Type B pancreatic cell (in vitro differentiated cells): ENCODE data around the gene AKAP11. TPM values are rescaled to one million over a fixed set of nuclear protein-coding genes. Genes with fewer than 3 reads are reported as not detected.

Source experiments
- DNase-seq: peaks from one replicate; pipeline ENCODE4 v3.0.0; 2021; ENCODE audit warnings: mixed read lengths; ENCODE audit not compliant: unreplicated experiment; ENCODE audit errors: extremely low spot score
- H3K27ac Mint-ChIP-seq: 2 replicates; pipeline ENCODE4 v1.8.0; 2021; ENCODE audit warnings: mild to moderate bottlenecking, mixed read lengths
- H3K27me3 Mint-ChIP-seq: 2 replicates; pipeline ENCODE4 v1.8.0; 2021; ENCODE audit warnings: mixed read lengths
- H3K36me3 Mint-ChIP-seq: 2 replicates; pipeline ENCODE4 v1.8.0; 2021; ENCODE audit warnings: mixed read lengths
- H3K4me1 Mint-ChIP-seq: one replicate; pipeline ENCODE4 v1.8.0; 2021; ENCODE audit warnings: mixed read lengths; ENCODE audit not compliant: unreplicated experiment
- H3K4me3 Mint-ChIP-seq: 2 replicates; pipeline ENCODE4 v1.8.0; 2021; ENCODE audit warnings: mild to moderate bottlenecking, mixed read lengths
- H3K9me3 Mint-ChIP-seq: 2 replicates; pipeline ENCODE4 v1.8.0; 2021; ENCODE audit warnings: mixed read lengths
- CTCF ChIP-seq: fragments of 200-600 bp; sonication (generic); conservative IDR thresholded peaks from 2 replicates; pipeline ENCODE4 v1.5.0; 2021; ENCODE audit warnings: antibody characterized with exemption, mild to moderate bottlenecking
- total RNA-seq: library from RNA; stranded (reverse); gene quantifications from 2 replicates; pipeline ENCODE4 v1.2.1, GENCODE V29; 2021; ENCODE audit warnings: low replicate concordance

Gene AKAP11
- total RNA-seq, 1 donor from 2014 or later = 30.3 TPM

GRCh38 chr13:42350141-42350540, 78.2 kb downstream of the AKAP11 start:
- Mint-ChIP-seq H3K36me3 (no peaks in the 10 kb centered on the region), H3K4me1 (peaks cover 10% of the 10 kb centered on the region), H3K9me3 (no peaks in the 10 kb centered on the region), H3K4me3 (no peak overlapping the region), H3K27ac (no peak overlapping the region), H3K27me3 (peaks cover 10% of the 10 kb centered on the region)
- DNase-seq = no peak
- TF ChIP-seq CTCF = no peak

- Mint-ChIP-seq H3K36me3 (no peaks in the 10 kb centered on the region), H3K4me1 (peaks cover 10% of the 10 kb centered on the region), H3K27me3 (peaks cover 15% of the 10 kb centered on the region), H3K27ac (no peak overlapping the region), H3K4me3 (no peak overlapping the region), H3K9me3 (no peaks in the 10 kb centered on the region)
- no peak for DNase-seq
- TF ChIP-seq CTCF = no peak
Measured at GRCh38 chr13:42354241-42355091, 82.5 kb downstream of the AKAP11 start.

- Mint-ChIP-seq H3K27me3 (peaks cover 10% of the 10 kb centered on the region), H3K4me1 (peaks cover 10% of the 10 kb centered on the region), H3K4me3 (no peak overlapping the region), H3K27ac (no peak overlapping the region), H3K9me3 (no peaks in the 10 kb centered on the region), H3K36me3 (no peaks in the 10 kb centered on the region)
- no peak for TF ChIP-seq CTCF
- DNase-seq = no peak
Measured at GRCh38 chr13:42355092-42355485, 83.1 kb downstream of the AKAP11 start.

GRCh38 chr13:42355491-42356183, 83.7 kb downstream of the AKAP11 start:
- Mint-ChIP-seq H3K27me3 (peaks cover 9% of the 10 kb centered on the region), H3K36me3 (no peaks in the 10 kb centered on the region), H3K9me3 (no peaks in the 10 kb centered on the region), H3K4me1 (peaks cover 10% of the 10 kb centered on the region), H3K27ac (no peak overlapping the region), H3K4me3 (no peak overlapping the region)
- DNase-seq = no peak
- TF ChIP-seq CTCF = no peak

GRCh38 chr13:42356184-42356575, 84.2 kb downstream of the AKAP11 start:
- no peak for DNase-seq
- Mint-ChIP-seq H3K4me3 (no peak overlapping the region), H3K9me3 (no peaks in the 10 kb centered on the region), H3K27ac (no peak overlapping the region), H3K4me1 (peaks cover 10% of the 10 kb centered on the region), H3K27me3 (peaks cover 9% of the 10 kb centered on the region), H3K36me3 (no peaks in the 10 kb centered on the region)
- no peak for TF ChIP-seq CTCF
